HG03097 (cell line): ENCODE measurements around the gene RPS6KB1.
"Not testable (repeated sequence)": the region's sequence is repeated elsewhere in the genome, so short reads cannot be mapped to it uniquely, and the experiment has no call there.

Source experiments
- ATAC-seq: cut with Tn5 transposase; IDR thresholded peaks from one replicate; pipeline ENCODE4 v1.9.1; 2021; ENCODE audit not compliant: unreplicated experiment, low FRiP score

Gene RPS6KB1

DNA sequence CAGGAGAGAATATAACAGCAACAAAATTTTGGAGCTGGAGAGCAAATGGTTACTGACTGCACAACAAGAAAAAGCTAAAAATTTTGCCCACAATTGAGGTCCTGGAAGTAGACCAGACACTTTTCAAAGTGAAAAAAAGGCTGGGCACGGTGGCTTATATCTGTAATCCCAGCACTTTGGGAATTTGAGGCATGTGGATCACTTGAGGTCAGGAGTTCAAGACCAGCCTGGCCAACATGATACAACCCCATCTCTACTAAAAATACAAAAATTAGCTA lies 23.0 kb upstream of the RPS6KB1 start:
- ATAC-seq, result no peak

DNA sequence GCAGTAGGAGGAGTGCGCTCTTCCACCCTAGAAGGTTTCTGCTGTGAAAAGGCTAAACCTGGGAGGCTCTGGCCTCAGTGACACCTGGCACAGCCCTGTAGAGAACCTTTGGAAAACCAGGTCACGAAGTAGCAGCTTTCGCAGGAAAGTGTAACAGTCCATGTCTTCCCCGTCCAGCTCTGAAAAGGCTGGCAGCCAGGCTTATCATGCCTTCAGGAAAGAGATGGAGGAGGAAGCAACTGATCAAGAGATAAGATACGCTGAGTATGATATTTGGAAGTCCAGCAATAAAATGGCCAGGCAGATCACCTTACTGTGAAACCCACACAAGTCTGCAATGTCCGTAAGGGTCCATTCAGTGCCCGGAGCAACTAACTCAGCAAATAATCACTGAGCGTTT lies 22.4 kb upstream of the RPS6KB1 start:
- ATAC-seq, result no peak

DNA sequence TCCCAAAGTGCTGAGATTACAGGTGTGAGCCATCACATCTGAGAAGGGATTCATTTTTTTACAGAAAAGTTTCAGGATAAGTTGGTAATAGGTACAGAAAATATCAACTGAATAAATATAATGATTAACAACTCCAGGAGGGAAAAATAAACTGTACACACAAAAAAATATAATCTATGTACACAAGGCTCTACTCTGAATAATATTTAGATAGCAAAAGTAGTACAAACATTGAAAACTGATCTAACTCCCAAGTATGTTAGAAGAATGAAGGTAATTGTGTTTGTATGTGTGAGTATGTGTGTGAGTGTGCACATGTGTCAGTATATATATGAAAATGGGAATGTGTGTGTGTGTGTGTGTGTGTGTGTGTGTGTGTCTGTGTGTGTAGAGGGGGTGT lies 20.6 kb upstream of the RPS6KB1 start:
- no peak for ATAC-seq

DNA sequence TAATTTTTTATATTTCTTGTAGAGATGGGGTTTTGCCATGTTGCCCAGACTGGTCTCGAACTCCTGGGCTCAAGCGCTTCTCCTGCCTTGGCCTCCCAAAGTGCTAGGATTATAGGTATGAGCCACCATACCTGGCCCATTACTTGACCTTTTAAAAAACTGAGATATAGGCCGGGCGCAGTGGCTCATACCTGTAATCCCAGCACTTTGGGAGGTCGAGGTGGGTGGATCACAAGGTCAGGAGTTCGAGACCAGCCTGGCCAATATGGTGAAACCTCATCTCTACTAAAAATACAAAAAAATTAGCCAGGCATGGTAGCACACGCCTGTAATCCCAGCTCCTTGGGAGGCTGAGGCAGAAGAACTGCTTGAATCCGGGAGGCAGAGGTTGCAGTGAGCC lies 19.5 kb upstream of the RPS6KB1 start:
- ATAC-seq, result not testable (repeated sequence)

DNA sequence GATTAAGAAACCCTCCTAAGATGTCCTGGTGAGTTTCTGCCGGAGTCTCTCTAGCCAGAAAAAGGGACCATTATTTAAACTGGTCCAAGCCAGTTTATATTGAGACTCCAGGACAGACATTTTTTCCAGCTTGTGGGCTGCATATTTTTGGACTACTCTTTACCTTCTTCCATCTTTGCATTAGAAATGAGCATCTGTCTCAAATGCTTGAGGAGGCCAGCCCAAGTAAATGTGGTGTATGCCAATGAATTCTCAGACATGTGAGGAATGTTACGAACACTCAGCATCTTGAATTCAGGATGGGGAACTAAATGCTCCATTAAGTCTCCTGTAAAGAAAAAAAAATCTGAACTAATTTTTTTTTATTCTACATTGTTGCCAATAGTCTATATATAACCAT lies 18.5 kb upstream of the RPS6KB1 start:
- ATAC-seq, result no peak

DNA sequence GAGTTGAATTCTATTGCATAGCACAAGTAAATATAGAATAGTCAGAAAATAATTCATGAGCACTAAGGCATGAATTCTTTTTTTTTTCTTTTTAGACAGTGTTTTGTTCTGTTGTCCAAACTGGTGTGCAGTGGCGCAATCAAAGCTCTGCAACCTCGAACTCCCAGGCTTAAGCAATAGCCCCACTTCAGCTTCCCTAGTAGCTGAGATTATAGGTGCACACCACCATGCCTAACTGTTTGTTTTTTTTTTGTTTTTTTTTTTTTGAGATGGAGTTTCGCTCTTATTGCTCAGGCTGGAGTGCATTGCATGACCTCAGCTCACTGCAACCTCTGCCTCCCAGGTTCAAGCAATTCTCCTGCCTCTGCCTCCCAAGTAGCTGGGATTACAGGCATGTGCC lies 16.8 kb upstream of the RPS6KB1 start:
- ATAC-seq, result no peak

DNA sequence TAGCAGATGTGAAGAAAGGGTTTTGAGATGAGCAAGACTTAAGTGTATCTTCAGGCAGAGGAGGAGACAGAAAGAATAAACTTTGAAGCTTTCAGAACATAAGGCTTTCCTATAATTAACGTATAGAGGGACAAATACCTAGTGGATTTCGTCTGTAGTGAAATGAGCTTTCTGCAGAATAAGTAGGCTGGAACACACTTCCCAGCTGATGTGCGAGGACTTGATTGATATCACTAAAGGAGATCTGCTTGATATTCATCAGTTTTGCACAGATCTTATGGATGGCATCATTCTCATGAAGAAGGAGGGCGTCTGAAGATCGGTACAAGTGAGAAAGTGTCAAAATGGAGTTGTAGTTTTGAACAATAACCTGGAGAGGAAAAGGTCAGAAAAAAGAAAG lies 15.0 kb upstream of the RPS6KB1 start:
- no peak for ATAC-seq

DNA sequence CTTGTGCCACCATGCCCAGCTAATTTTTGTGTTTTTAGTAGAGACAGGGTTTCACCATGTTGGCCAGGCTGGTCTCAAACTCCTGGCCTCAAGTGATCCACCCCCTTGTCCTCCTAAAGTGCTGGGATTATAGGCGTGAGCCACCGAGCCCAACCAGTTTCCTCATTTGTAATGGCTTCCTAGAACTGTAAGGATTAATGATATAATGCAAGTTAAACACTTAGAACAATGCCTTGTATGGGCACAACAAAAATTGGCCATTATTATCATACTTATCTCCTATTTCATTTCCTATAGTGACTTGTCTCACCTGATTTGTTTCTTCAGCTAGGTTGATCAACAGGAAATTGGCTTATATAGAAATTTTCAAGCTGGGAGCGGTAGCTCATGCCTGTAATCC lies 14.3 kb upstream of the RPS6KB1 start:
- no peak for ATAC-seq

DNA sequence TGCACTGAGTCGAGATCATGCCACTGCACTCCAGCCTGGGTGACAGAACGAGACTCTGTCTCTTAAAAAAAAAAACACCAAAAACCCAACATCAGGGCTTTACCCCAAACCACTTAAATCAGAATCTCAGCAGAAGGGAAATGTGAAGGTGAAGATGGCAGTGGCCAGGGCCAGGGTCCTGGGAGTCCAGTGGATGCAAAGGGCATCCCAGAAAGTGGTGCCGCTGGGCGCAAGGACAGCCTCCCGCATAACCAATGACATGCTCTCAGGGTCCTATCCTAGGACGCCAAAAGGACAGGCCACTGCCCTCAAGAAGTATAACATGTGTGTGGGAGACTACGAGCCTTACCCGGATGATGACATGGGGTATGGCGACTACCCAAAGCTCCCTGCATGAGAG lies 8.1 kb upstream of the RPS6KB1 start:
- ATAC-seq, result no peak

DNA sequence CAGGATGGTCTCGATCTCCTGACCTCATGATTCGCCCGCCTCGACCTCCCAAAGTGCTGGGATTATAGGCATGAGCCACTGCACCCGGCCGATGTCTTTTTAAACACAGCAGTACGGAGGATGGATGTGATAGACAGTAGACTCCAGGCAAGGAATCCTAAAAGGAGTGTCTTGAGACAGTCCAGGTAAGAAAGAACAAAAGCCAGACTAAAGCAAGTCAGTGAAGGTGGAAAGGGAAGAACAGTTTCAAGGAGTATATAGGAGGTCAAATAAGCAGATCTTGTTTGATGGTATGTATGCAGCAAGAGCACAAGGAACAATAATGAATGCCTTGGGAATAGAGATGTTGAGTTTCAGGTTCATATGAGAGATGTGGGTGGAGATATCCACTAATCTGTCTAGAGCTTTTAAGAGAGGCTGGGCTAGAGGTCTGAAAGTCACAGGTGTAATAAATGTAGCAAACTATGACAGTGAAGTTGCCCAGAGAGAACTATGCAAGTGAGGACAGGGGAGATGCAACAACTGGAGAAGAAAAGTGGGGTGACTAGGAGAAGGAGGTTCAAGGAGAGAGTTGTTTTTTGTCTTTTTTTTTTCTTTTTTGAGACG lies 4.7 kb upstream of the RPS6KB1 start:
- ATAC-seq, result no peak

DNA sequence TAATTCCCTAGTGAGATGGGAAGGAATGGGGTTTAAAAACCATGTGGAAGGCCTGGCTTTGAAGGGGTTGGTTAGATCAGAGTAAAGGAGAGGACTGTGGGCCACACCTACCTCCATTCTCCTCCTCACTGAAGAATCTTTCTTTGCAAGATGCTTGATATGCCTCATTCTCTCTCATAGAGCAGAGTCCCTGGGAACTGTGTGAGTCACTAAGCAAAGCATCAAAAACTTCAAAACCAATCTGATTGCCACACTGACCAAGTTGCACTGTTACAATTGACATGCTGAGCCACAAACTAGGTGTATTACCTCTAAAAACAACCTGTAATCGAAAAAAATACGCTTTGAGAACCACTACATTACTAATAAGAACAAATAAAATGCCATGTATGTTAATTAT lies 2.2 kb upstream of the RPS6KB1 start:
- ATAC-seq, result no peak

DNA sequence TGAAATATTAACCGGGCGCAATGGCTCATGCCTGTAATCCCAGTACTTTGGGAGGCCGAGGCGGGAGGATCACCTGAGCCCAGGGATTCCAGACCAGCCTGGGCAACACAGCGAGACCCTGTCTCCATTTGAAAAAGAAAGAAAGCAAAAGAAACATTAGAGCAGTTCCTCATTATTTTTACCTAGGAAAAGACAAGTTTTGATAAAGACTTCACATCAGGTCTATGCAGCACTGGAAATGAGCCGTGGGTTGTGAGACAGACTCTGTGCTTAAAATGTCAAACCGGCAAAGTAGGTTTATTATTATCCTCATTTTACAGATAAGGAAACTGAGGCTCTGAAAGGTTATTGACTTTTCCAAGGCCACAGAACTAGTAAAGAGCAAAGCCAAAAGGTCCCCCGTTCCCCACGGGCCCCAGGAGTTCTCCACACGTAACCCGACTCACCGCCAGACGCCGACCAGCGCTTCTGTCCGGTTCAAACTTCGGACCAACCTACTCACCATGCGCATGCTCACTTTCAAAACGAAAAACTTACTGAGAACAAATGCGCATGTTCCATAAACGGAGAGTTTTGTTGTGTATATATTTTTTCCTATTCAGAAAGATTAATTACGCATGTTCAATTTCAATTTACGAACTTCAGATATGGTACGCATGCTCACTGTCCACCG lies 534 bp upstream of the RPS6KB1 start:
- peak; percentile 53 for ATAC-seq

DNA sequence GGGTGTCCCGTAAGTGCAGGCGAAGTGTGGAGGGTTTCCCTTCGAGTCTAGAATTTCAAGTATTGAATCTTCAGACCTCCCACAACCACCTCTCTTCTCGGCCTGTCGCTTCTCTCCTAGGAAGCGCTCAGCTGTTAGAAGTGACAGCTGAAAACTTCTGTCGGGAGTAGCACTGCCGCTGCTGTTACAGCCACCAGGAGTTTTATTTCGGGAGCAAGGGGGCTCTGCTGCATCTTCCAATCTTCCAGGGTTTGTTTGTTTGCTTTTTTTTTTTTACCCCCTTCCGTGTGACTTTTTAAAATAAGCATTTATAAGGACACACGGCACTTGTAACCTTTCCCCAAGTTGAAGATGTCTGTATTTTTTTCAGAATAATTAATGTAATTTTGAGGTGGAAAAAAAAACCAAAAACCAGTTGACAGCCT lies 767 bp downstream of the RPS6KB1 start:
- no peak for ATAC-seq

DNA sequence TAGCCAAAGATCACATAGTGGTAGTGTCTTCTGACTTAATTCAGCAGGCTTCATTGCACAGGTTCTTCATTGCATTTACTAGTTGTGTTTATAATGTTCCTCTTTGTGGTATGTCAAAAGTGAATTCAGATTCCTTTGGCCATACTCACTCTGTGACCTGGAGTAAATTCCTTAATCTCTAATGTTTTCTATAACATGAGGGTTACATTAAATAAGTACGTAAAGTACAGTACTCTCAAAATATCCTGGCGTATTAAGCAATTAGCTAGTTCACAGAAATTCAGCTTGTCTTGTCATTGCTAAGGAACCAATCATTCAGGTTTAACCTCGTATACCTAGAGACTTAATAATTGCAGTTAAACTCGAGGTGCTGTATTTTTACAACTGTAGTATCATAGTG lies 4.2 kb downstream of the RPS6KB1 start:
- ATAC-seq, result no peak

DNA sequence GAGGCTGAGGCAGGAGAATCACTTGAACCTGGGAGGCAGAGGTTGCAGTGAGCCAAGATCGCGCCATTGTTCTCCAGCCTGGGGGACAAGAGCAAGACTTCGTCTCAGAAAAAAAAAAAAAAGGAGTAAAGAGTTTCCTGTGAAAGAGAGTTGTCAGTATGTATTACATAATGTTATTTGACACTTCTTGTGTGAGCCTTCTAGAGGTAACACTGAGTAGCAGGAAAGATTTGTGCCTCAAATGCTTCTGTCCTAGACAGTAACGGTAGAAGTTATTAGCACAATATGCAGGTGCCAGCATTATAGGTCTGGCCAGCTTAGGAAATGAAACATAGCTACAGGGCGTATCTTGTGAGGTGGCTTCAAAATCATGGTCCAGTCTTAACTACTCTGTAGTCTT lies 6.2 kb downstream of the RPS6KB1 start:
- ATAC-seq, result no peak

DNA sequence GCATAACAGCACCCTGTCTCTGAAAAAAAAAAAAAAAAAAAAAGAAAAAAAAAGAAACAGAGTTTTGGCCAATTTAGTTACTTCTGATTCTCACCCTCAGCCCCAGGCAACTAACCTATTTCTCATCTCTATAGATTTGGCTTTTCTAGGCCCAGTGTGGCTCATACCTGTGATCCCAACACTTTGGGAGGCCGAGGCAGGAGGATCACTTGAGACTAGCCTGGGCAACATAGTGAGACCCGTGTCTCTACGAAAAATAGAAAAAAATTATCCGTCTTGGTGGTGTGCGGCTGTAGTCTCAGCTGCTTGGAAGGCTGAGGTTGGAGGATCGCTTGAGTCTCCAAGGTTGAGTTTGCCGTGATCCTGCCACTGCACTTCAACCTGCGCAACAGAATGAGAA lies 8.7 kb downstream of the RPS6KB1 start:
- ATAC-seq, result no peak

DNA sequence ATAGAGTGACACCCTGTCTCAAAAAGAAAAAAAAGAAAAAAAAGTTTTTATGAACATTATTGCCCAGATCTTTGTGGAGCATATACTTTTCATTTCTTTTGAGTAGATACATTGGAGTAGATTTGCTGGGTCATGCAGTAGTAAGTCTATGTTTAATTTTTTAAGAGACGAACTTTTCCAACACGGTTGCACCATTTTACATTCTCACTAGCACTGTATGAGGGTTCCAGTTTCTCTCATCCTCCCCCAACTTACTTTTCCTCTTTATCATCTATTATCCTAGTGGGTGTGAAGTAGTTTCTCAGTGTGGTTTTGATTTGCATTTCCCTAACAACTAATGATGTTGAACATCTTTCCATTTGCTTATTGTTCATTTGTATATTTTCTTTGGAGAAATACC lies 10.5 kb downstream of the RPS6KB1 start:
- ATAC-seq, result no peak

DNA sequence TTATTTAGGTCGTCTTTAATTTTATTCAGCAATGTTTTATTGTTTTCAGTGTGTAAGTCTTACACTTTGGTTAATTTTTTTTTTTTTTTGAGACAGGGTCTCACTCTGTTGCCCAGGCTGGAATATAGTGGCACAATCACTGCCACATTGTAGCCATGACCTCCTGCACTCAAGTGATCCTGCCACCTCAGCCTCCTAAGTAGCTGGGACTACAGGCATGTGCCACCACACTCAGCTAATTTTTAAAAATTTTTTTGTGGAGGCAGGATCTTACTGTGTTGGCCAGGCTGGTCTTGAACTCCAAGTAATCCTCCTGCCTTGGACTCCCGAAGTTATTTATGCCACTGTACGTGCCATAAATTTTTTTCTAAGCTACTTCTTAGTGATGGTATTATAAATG lies 14.5 kb downstream of the RPS6KB1 start:
- ATAC-seq, result no peak

DNA sequence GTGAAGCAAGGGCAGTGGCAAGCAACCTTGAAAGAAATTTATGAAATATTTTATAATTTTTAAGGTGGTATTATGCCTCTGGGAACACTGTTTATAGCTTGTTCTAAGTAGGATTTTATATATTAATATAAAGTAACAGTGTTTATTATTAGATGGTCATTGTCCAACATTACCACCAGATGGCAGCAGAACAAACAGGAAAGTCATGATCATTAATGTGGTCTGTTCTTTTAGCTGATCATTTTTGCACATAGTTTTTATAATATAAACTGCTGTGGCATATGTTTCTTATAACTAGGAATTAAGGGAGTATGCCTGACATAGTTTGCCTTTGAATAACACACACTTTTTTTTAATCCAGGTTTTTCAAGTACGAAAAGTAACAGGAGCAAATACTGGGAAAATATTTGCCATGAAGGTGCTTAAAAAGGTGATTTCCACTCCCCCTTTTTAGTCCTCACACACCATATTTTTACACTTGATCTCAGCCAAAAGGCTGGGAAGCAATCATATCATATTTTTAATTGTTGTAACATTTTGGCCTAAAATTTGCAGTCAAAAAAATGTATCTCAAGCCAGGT lies 21.4 kb downstream of the RPS6KB1 start:
- no peak for ATAC-seq

DNA sequence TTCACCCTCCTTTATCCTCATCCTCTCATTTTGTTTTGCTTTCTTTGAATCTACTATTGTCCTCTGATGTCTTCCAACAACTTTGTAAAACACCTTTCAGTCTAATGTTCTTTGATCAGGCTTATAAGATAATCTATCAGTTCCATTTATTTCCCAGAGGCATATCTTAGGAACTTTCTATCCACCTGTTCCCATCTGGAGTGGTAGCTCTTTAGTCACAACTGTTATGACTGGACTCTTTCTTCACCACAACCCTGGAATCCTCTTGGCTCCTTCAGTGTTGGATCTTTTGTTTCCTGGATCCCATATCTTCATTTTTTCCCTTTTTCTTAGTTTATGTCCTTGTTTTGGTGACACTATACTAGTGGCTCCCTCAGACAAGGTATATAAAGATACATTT lies 23.5 kb downstream of the RPS6KB1 start:
- ATAC-seq, result no peak

DNA sequence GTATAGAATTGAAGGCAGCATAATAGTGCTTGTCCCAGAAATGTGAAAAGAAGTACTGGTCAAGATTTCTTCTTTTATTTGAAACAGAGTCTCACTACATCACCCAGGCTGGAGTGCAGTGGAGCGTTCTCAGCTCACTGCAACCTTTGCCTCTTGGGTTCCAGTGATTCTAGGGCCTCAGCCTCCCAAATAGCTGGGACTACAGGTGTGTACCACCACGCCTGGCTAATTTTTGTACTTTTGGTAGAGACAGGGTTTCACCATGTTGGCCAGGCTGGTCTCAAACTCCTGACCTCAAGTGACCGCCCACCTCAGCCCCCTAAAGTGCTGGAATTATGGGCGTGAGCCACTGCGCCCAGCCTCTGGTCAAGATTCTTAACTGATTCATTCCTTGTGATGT lies 27.7 kb downstream of the RPS6KB1 start:
- not testable (repeated sequence) for ATAC-seq

DNA sequence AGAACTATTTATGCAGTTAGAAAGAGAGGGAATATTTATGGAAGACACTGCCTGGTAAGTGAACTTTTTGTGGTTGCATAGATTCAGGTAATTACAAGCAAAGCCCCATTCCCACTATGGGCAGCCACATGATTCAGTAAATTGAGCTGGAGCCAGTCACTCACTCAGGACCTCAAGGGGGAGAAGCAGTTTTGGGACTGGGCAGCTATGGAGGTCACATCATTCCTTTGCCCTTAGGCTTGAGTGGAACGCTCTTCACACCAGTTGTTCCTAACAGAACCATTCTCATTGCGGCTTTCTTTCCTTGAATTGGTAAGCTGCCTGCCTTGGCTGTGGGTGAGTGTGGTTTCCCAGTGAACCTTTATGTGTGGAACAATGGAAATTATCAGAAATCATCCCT lies 37.2 kb downstream of the RPS6KB1 start:
- ATAC-seq, result not testable (repeated sequence)

DNA sequence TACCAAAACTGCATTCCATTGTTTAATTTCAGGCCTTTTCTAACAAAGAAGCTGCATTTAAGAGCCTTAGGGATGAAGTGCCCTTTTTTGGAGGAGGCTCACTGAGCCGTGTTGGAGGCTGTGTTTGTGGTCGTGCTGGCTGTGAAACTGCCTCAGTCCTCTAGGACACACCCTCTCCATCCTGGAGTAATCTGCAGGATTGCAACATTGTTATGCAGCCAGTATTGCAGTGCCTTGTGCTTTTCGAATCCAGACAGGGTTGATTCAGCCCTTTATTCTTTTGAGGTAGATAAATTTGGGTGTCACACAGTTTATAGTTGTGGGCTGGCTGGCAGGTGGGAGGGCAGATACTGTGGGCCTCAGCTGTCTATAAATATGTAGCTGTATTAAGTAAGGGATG lies 37.8 kb downstream of the RPS6KB1 start:
- ATAC-seq, result not testable (repeated sequence)
